T-helper 2 cell treated with Interferon-gamma antibody and Interleukin-4, amounts not matched to agents 100 ng/mL and 5 ng/mL, for 36 hours (primary cell): ENCODE results near the gene HARS1. TPM values are rescaled to one million over a fixed set of nuclear protein-coding genes. Genes with fewer than 3 reads are reported as not detected.
"Not testable (repeated sequence)": the region's sequence is repeated elsewhere in the genome, so short reads cannot be mapped to it uniquely, and the experiment has no call there.

Experiments
- intact Hi-C: fragments of 100-400 bp; cut with micrococcal nuclease; formaldehyde crosslinking; loops from one replicate; pipeline ENCODE4 v1.15.1; 2023
- total RNA-seq: library from RNA; stranded (reverse); gene quantifications from 2 replicates; pipeline ENCODE4 v1.2.3, GENCODE V29; 2022

Gene HARS1, protein sequence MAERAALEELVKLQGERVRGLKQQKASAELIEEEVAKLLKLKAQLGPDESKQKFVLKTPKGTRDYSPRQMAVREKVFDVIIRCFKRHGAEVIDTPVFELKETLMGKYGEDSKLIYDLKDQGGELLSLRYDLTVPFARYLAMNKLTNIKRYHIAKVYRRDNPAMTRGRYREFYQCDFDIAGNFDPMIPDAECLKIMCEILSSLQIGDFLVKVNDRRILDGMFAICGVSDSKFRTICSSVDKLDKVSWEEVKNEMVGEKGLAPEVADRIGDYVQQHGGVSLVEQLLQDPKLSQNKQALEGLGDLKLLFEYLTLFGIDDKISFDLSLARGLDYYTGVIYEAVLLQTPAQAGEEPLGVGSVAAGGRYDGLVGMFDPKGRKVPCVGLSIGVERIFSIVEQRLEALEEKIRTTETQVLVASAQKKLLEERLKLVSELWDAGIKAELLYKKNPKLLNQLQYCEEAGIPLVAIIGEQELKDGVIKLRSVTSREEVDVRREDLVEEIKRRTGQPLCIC
- 83.4 and 84.8 TPM in 2 replicates for total RNA-seq

DNA sequence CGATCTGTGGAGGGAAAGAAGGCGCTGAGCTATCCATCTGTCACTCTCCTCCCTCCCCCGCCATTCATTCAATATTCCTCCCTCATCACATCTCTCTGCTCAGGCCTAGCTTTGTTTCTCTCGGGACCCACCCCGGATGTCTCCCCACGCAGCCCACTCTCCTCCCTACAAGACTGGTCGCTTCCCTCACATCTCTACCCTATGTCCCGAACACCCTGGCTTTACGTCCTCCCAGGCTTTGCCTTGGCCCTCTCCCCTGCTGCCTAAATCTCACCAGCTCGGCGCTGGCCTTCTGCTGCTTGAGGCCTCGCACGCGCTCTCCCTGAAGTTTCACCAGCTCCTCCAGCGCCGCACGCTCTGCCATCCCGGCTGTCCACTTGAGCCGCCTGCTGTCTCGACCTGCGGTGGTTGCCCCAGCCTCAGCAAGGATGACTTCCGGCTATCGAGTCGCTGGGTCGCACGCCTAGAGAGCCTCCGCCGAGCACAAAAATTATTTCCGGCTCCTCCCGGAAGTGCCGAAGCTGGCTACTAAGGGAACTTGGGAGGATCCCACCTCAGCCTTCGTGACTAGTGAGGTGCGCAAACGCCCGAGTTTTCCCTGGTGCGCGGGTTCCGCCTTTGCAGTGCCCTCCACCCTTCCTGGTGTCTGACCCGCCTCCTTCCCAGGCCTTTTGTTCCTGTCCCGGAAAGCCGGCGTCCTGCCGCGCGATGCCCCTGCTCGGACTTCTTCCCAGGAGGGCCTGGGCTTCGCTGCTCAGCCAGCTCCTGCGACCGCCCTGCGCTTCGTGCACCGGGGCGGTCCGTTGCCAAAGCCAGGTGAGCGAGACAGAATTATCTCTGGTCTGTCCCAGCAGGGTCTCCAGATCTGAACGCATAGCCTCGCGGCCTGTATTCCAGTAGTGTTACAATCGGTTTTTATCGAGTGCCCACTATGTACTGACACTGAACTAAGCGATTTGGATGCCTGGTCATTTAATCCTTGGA, at the start of gene HARS1, which contains the start of gene HARS2:
Gene HARS1 (minus strand): TSS at position 430 of the 984 bp plus-strand sequence. CDS start 66 bp downstream, at position 364.
Gene HARS2 (plus strand): TSS at position 515 of the 984 bp plus-strand sequence. CDS start 194 bp downstream, at position 709.
- intact Hi-C loops: loop anchor here (1.0 kb wide), 5 partner anchors 9 to 52 kb away; partner anchors contain the start of genes IK, NDUFA2, TMCO6 and WDR55

DNA sequence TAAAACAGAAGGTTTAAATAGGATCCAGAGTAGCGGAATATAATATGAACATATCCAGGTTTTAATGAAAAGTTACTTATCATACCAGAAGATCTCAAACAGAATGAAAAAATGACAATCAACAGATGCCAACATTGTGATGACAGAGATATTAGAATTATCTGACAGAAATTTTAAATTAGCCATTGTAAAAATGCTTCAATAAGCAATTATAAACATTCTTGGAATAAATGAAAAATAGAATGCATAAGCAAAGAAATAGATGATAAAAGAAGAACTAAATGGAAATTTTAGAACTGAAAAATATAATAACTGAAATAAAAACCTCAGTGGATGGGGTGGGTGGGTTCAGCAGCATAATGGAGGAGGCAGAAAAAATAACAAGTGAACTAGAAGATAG, 46.3 kb upstream of the HARS1 start:
- intact Hi-C loops: no loop called here

DNA sequence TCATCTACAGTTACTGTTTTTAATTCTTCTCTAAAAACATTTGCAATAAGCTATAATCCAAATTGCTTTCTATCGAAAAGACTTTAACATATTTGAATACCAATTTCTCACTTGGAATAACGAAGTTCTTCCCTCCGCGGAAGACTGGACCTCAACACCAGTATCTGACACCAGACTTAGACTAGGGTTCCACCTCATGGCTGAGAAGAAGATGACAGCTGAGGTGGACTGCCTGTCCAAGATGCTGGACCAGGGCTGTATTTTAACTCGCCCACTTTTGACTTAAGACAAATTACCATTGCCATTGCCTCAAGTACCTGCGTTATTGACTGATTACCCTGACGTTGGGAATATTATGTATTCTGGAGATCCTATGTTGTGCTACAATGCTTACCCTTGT, 43.2 kb upstream of the HARS1 start:
- intact Hi-C loops: no loop called here

DNA sequence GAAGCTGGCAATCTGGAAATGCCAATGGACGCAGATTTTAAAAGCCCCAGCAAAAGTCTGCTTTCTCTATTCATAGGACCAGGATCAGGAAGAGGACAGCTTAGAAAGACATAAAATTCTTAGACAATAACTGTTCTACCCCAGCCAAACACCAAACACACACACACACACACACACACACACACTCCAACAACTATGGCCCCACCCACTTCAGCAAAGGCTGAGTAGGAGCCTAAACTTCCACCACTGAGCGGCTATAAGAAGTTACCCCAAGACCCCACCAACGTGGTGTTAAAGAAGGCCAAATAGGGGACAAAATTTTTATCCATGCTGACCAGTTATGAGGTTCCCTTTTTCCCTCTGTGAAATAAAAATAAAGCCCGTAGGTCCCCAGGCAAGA, 41.9 kb upstream of the HARS1 start:
- intact Hi-C loops: no loop called here

DNA sequence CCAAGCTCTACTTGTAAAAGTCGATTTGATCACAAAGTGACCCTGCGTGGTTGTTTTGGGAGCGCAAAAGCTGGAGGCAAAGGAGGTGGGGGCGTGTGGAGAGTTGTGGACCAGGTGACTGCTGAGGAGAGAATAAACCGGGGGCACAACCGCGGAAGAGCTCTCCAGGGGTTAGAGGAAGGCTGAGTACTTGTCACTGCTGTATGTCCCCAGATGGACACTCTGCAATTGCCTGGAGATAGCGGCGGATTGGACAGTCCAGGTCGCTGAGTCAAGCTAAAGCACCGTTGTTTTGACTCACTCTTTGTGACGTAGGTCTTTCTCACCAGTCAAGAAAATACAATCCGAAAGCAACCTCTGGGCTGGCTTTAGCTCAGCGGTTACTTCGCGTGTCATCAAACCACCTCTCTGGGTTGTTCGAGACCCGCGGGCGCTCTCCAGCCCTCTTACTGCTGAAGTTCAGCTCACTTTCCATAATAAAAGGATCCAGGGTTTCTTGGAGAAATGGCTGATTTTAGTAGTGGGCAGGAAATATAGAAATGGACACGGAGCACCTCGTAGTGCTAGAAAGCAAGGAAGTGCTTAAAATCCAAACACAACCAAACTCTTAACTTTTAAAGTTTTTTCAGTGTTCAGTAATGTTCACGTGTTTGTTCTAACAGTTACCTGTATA, 34.8 kb upstream of the HARS1 start:
- intact Hi-C loops: loop anchor here (1.0 kb wide), 1 partner anchor 15 kb away; no protein-coding TSS in a partner anchor

DNA sequence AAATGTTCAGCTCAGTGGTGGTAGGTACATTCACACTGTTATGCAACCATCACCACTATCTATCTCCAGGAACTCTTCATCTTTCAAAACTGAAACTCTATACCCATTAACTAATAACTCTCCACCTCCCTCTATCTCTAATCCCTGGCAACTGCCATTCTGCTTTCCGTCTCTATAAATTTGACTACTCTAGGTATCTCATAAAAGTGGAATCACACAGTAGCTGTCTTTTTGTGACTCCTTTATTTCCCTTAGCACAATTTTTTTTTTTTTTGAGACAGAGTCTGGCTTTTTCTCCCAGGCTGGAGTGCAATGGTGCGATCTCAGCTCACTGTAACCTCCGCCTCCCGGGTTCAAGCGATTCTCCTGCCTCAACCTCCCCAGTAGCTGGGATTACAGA, 30.2 kb upstream of the HARS1 start:
- intact Hi-C loops: loop anchor here (5.0 kb wide), 1 partner anchor 479 kb away; no protein-coding TSS in a partner anchor

DNA sequence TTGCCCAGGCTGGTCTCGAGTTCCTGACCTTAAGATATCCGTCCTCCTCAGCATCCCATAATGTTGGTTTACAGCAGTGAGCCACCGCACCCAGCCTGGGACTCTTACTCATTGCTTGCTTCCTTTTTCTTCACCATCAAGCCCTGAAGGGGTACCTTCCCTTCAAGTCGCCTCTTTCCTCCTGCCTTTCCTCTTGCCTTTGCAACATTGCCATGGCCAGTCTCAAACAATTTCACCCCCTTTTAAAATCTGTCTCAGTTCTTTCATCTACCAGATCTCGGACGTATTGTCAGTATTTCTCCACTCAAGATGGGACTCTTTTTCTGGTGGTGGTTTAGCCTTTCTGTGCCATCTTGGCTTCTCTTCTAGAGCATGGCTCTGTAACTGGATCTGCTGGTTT, 29.6 kb upstream of the HARS1 start:
- intact Hi-C loops: loop anchor here (1.0 to 5.0 kb wide), 3 partner anchors 9 to 478 kb away; no protein-coding TSS in a partner anchor

DNA sequence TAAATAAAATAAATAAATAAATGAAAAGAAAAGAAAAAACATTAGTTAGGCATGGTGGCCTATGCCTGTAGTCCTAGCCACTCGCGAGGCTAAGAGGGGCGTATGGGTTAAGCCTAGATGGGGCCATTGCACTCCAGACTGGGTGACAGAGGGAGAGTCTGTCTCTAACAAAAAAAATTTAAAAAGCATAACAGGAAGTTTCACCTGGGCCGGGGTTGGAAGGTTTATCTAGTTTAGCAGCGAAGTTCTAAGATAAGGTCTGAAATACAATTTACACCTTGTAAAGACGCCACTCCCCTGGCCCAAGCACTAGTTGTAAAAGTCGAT, 27.1 kb upstream of the HARS1 start:
- intact Hi-C loops: no loop called here

DNA sequence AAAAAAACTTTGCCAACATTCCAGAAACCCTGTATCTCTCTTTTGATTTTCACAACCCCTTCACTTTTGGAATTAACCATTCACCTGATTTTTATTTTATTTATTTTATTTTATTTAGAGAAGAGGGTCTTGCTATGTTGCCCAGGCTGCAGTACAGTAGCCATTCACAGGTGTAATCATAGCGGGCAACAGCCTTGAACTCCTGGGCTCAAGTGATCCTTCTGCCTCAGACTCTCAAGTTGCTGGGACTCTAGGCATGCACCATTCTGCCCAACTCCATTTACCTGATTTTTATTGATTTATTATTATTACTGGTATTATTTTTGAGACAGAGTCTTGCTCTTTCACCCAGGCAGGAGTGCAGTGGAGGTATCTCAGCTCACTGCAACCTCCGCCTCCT, 25.1 kb upstream of the HARS1 start:
- intact Hi-C loops: not testable (repeated sequence)

DNA sequence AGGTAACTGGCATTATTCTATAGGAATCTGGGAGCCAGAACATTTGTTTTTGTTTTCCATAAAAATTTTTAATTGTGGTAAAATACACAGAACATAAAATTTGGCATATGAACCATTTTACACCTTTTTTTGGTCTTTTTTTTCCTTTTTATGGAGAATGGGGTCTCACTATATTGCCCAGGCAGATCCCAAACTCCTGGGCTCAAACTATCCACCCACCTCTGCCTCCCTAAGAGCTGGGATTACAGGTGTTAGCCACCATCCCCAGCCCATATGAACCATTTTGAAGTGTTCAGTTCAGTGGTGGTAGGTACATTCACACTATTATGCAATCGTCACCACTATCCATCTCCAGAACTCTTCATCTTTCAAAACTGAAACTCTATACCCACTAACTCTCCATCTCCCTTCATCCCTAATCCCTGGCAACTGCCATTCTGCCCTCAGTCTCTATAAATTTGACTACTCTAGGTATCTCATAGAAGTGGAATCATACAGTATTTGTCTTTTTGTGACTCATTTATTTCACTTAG, 22.5 kb upstream of the HARS1 start:
- intact Hi-C loops: loop anchor here (5.0 kb wide), 4 partner anchors 166 to 894 kb away; partner anchors contain the start of genes CYSTM1 and EIF4EBP3

DNA sequence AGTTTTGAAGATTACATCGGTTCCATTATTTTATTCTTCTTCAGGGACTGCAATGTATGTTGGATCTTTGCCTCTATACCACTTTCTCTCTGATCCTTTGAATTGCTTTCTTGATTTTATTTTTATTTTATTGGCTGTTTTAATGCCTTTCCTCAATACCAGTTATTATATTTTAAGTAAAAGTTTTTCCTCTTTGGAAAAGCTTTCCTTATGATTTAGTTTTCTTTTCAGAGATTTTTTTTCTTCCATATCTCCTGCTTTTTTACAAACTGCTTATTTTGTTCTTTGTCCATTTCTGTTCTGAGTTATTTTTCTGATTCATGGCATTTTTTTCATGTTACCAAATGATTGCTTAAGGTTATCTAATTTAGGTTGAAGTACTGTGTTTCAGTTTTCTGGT, 20.6 kb upstream of the HARS1 start:
- intact Hi-C loops: loop anchor here (1.0 to 5.0 kb wide), 13 partner anchors 9 to 896 kb away; partner anchors contain the start of genes ANKHD1, APBB3, CYSTM1 and EIF4EBP3

DNA sequence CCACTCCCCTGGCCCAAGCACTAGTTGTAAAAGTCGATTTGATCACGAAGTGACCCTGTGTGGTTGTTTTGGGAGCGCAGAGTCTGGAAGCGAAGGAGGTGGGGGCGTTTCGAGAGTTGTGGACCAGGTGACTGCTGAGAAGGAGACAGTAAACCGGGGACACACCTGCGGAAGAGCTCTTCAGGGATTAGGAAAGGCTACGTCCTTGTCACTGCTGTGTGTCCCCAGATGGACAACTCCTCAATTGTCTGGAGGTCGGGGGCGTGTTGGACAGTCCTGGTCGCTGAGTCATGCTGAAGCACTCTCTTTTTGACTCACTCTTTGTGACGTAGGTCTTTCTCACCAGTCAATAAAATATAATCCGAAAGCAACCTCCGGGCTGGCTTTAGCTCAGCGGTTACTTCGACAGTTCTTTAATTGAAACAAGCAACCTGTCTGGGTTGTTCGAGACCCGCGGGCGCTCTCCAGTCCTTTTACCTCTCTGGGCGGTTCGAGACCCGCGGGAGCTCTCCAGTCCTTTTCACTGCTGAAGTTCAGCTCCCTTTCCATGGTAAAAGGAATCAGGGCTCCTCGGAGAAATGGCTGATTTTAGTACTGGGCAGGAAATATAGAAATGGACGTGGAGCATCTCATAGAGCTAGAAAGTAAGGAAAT, 19.9 kb upstream of the HARS1 start:
- intact Hi-C loops: loop anchor here (1.0 to 5.0 kb wide), 13 partner anchors 9 to 896 kb away; partner anchors contain the start of genes ANKHD1, APBB3, CYSTM1 and EIF4EBP3

DNA sequence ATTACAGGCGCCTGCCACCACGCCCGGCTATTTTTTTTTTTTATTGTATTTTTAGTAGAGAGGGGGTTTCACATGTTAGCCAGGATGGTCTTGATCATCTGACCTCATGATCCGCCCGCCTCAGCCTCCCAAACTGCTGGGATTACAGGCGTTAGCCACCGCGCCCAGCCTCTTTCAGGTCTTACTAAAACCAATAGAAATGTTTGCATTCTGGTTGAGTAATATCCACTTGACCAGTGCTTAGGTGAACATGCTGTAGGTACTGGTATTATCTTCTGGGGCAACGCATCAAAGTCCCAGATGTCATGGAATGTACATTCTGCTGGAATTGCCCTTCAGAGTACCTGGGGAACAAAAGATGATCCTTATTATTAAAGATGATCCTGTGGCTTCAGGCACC, 17.6 kb upstream of the HARS1 start:
- intact Hi-C loops: not testable (repeated sequence)

DNA sequence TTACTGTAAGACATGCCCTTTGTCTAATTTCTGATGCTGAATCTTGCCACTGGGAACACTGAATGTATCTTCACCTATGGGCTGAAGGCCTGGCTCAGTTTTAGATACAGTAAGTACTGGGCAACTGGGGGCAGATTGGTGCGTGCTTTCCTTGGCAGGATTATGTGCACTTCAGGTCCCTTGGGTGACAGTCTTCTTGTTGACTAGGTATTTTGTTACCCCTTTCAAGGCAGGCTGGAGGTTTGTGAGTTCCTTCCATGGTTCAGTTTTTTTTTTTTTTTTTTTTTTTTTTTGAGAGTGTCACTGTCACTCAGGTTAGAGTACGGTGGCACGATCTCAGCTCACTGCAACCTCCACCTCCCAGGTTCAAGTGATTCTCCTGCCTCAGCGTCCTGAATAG, 16.6 kb upstream of the HARS1 start:
- intact Hi-C loops: no loop called here

DNA sequence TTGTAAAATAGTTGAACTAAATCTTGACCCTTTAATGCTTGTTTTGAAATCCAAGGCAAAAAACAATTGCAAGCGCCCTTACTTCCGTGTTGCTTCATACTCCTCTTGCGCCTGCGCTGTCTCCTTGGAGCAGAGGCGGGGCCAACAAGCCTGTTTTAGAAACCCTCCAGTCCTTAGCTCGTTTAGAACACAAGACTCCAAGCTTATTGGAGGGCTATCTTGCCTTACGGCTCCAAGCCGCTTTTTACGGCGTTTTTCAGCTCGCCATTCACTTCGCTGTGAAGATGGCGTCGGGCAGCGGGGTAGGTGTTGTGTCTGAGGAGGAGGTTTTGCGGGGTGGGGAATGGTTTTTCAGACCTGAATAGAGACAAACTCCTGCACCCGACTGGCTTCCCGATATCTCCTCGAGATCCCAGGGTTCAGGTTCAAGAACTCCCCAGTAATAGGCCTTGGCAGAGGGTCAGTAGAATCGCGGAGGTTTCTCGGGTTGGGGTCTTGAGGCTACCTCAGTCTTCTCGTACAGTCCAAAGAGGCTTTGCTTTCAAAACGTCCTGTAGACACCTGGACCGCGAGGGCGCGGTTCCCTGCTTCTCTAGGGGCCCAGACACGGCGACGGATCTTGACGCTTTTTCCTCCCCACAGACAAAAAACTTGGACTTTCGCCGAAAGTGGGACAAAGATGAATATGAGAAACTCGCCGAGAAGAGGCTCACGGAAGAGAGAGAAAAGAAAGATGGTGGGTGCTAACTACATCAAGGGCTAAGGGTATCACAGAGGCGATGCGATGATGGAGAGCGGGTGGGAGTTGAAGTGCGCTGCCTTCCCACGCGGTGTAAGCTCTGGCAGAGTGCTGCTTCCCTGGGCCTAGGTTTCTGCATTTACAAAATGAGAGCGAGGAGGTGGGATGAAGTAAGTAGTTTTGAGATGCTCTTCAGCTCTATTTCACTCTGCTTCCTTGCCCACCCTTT, 9.3 kb upstream of the HARS1 start, which contains the start of gene ZMAT2:
Gene ZMAT2 (plus strand): TSS at position 271 of the 968 bp plus-strand sequence. CDS start 14 bp downstream, at position 285.
- intact Hi-C loops: loop anchor here (1.0 to 2.0 kb wide), 9 partner anchors 9 to 397 kb away; partner anchors contain the start of genes ANKHD1, APBB3, HARS1 and HARS2

DNA sequence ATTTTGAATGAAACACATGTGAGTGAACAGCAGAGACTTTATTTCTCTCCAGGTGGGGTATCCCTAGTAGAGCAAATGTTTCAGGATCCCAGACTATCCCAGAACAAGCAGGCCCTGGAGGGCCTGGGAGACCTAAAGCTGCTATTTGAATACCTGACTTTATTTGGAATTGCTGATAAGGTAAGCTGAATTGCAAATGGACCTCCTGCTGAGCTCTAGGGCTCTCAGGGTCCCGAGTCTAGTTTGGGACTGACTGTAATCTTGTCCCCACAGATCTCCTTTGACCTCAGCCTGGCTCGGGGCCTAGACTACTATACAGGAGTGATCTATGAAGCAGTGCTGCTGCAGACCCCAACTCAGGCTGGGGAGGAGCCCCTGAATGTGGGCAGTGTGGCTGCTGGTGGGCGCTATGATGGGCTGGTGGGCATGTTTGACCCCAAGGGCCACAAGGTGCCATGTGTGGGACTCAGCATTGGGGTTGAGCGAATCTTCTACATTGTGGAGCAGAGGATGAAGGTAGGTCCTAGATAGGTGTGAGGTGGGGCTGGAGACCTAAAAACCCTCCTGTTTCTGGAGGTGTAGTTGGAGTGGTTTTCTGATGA, 5.8 kb upstream of the HARS1 start:
- intact Hi-C loops: no loop called here

DNA sequence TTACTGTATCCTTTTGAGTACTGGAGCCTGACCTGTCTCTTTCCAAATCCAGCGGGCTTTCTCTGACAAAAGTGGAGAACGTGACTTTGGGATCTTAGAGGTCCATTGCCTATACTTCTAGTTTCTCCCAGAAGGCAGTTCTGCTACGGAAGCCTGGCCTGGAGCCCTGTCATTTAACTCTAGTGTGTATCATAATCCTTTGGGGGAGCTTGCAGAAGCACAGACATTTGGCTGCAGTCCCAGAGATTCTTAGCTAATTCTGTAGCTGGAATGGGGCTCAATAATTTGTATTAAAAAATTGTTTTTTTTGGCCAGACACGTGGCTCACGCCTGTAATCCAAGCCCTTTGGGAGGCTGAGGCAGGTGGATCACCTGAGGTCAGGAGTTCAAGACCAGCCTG, 3.1 kb upstream of the HARS1 start:
- intact Hi-C loops: no loop called here

DNA sequence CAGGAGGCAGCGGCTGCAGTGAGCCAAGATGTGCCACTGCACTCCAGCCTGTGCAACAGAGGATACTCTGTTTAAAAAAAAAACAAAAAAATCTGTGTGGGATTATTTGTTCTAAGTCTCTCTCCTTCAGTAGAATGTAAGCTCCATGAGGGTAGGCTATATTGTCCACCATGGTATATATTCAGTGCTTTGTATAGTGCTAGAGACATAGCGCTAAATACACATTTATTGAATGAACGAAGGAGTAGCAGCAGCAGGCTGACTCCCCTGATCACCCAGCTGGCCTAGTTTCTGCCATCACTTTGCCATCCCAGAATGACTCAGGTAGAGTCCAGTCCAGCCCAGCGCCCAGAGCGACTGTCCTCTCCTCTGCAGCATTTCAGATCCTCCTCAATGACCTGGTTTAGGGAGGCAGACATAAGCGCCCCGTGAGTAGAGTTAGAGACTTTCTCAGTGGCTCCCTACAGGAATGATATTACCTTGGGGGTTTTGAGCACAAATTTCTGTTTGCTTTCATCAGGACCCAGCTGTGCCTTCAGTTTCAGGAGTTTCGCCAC, 716 bp downstream of the HARS1 start:
- intact Hi-C loops: no loop called here
